Activated CD4-positive, alpha-beta T cell treated with anti-CD3 and anti-CD28 coated beads, Interleukin-2, amount 10 ng/mL, durations not matched to agents 7 days and 5 days (primary cell): ENCODE data around the gene PLA2G2E. TPM values are rescaled to one million over a fixed set of nuclear protein-coding genes. Genes with fewer than 3 reads are reported as not detected.
"Not testable (repeated sequence)": the region's sequence is repeated elsewhere in the genome, so short reads cannot be mapped to it uniquely, and the experiment has no call there.

Experiments
- CTCF ChIA-PET: fragments of 350-600 bp; sonication (Branson Sonifier 250); formaldehyde crosslinking; loops from one replicate; lab custom pipeline; 2021; ENCODE audit warnings: antibody characterized with exemption; lab: Charles Lee
- POLR2A ChIA-PET: fragments of 350-600 bp; sonication (Branson Sonifier 250); formaldehyde crosslinking; loops from one replicate; lab custom pipeline; 2021; ENCODE audit warnings: antibody characterized with exemption; lab: Charles Lee
- DNase-seq: peaks from one replicate; pipeline ENCODE4 v3.0.0-alpha.2; 2020
- H3K27ac Mint-ChIP-seq: one replicate; pipeline ENCODE4 v1.8.0; 2021; ENCODE audit warnings: mild to moderate bottlenecking, moderate library complexity, mixed read lengths
- H3K27me3 Mint-ChIP-seq: one replicate; pipeline ENCODE4 v1.8.0; 2021; ENCODE audit warnings: mixed read lengths
- H3K36me3 Mint-ChIP-seq: one replicate; pipeline ENCODE4 v1.8.0; 2021; ENCODE audit warnings: low read depth, mixed read lengths
- H3K4me1 Mint-ChIP-seq: one replicate; pipeline ENCODE4 v1.8.0; 2021; ENCODE audit warnings: mixed read lengths
- H3K4me3 Mint-ChIP-seq: one replicate; pipeline ENCODE4 v1.8.0; 2021; ENCODE audit warnings: mild to moderate bottlenecking, moderate library complexity, mixed read lengths
- H3K9me3 Mint-ChIP-seq: one replicate; pipeline ENCODE4 v1.8.0; 2021; ENCODE audit warnings: mixed read lengths
- total RNA-seq, 2 experiments: library from RNA; stranded (reverse); gene quantifications; one replicate each; pipeline ENCODE4 v1.2.3, GENCODE V29; 2021

PLA2G2E gene
- total RNA-seq, 2 experiments from 2014 or later: not detected

DNA sequence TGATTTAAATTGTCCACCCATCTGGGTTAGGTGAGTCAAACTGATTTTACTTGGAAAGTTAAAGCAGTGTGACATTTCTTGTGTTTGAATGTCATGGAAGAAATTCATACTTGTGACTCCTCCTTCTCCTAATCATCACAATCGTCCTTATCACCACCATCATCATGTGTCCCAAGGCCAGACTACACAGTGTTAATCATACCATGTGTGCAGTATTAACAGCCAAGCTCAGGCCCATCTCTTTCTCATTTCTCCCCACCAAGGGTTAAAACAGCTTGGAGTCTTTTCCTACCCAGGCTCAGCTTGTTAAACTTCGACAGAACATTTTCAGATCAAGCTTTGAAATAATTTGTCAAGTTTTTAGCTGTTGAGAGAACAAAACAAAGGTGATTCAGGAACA lies 22.5 kb upstream of the PLA2G2E start:
- DNase-seq: no peak
- H3K27me3 Mint-ChIP-seq: peaks cover 6% of the 10 kb centered on the region
- H3K9me3 Mint-ChIP-seq: no peaks in the 10 kb centered on the region
- H3K36me3 Mint-ChIP-seq: no peaks in the 10 kb centered on the region
- no peaks in the 10 kb centered on the region for H3K4me1 Mint-ChIP-seq
- H3K4me3 Mint-ChIP-seq: no peak overlapping the region
- CTCF ChIA-PET: no interaction called here
- POLR2A ChIA-PET: no interaction called here
- no peak overlapping the region for H3K27ac Mint-ChIP-seq

DNA sequence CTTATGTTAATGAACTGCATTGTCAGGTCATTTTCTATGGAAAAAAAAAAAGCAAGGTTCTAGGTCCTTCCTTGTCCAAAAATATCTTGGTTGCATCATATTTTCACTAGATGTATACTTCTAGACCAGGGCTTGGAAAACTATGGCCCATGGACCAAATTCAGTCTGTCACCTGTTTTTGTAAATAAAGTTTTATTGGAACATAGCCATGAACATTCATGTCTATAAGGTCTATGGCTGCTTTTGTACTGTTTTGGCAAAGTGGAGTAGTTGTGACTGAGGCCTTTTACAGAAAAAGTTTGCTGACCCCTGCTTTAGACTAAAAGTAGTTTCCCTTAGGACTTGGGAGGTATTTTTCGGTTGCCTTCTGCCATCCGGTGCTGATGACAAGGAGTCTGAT lies 19.2 kb upstream of the PLA2G2E start:
- CTCF ChIA-PET: no interaction called here
- POLR2A ChIA-PET: no interaction called here
- DNase-seq: no peak
- no peaks in the 10 kb centered on the region for H3K4me1 Mint-ChIP-seq
- H3K9me3 Mint-ChIP-seq: no peaks in the 10 kb centered on the region
- peaks cover 3% of the 10 kb centered on the region for H3K27me3 Mint-ChIP-seq
- H3K36me3 Mint-ChIP-seq: no peaks in the 10 kb centered on the region
- H3K27ac Mint-ChIP-seq: no peak overlapping the region
- H3K4me3 Mint-ChIP-seq: no peak overlapping the region

DNA sequence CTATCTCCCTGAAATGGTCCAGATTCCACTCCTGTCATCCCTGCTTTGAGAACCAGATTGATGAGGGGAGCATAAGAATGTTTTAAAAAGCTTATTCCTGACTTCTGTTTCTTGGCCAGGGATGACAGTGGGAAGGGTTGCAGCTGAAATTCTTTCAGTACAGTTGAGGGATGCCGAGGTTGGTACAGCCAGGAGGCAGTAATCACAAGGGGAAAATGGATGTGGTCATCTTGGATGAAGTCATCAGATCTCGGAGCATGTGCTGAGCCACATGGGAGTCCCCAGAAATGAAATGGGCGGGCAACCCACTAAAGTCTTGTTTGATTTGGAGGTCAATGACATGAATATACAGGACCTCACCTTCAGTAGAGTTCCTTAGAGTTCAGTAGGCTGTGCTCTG lies 18.7 kb upstream of the PLA2G2E start:
- DNase-seq: no peak
- no peaks in the 10 kb centered on the region for H3K4me1 Mint-ChIP-seq
- H3K4me3 Mint-ChIP-seq: no peak overlapping the region
- no peaks in the 10 kb centered on the region for H3K36me3 Mint-ChIP-seq
- ChIA-PET CTCF (no interaction called here), POLR2A (no interaction called here)
- no peaks in the 10 kb centered on the region for H3K9me3 Mint-ChIP-seq
- H3K27me3 Mint-ChIP-seq: peaks cover 3% of the 10 kb centered on the region
- H3K27ac Mint-ChIP-seq: no peak overlapping the region

DNA sequence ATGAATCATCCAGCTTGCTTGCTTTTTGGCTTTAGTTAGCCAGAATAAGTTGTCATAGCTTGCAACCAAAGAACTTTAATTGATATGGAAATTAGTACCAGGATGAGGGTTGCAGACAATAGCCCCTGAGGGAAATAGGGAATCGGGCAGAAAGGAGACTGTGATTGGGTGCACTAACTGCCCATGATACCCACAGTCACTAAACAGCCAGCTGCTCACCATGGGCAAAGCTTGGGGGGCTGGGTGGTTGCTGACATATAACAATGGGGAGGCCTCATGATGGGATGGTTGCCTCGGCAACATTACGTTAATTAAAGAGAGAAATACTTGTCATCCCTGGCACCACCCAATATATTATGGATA lies 17.8 kb upstream of the PLA2G2E start:
- no peaks in the 10 kb centered on the region for H3K4me1 Mint-ChIP-seq
- H3K27me3 Mint-ChIP-seq: peaks cover under 1% of the 10 kb centered on the region
- DNase-seq: no peak
- no peaks in the 10 kb centered on the region for H3K9me3 Mint-ChIP-seq
- ChIA-PET POLR2A (no interaction called here), CTCF (no interaction called here)
- no peak overlapping the region for H3K27ac Mint-ChIP-seq
- no peak overlapping the region for H3K4me3 Mint-ChIP-seq
- no peaks in the 10 kb centered on the region for H3K36me3 Mint-ChIP-seq

DNA sequence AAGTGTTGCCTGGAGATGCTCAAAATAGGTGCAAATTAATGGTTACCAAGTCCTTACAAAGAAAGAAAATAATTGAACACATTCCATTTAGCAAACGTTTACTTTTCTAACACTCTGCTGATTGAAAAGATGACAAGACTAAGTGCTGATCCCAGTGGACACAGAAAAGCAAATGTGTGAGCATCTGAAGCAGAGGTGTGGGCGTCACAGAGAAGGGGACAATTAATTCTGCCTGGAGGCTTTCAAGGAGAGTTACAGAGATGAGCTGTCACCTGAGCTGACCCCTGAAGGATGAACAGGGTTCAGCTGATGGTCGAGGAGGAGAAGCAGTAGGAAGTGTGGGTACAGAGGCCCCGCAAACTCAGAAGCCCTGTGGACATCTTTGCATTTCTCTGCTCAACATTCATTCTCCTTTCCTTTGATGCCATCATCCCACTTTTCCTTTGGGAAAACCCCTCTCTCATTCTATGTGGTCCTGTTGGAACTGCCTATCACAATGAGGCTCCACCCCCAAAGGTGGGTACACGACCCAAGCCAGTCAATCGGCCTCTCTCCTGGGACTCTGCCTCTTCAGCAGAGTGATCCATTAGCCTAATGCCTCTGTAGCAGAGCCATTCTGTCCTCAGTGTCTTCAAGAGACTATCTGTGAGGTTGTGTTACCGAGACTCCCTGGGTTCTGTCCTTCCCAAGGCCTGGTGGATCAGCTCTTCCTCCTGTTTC lies 17.2 kb upstream of the PLA2G2E start:
- no peak for DNase-seq
- H3K9me3 Mint-ChIP-seq: no peaks in the 10 kb centered on the region
- H3K4me3 Mint-ChIP-seq: no peak overlapping the region
- H3K4me1 Mint-ChIP-seq: no peaks in the 10 kb centered on the region
- ChIA-PET POLR2A (no interaction called here), CTCF (no interaction called here)
- H3K27ac Mint-ChIP-seq: no peak overlapping the region
- H3K27me3 Mint-ChIP-seq: no peaks in the 10 kb centered on the region
- H3K36me3 Mint-ChIP-seq: no peaks in the 10 kb centered on the region

DNA sequence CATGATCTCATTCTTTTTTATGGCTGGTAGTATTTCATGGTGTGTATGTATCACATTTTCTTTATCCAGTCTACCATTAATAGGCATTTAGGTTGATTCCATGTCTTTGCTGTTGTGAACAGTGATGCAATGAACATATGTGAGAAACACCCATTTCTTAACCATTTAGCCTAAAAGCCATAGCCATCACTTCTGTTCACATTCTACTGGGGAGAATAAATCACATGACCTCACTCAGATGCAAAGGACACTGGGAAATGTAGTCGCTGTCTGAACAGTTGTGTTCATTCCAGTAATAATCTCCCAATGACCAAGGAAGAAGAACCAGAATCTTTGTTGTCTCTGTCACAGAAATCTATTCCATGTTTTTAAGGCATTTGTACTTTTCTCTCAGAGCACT lies 15.1 kb upstream of the PLA2G2E start:
- H3K9me3 Mint-ChIP-seq: no peaks in the 10 kb centered on the region
- no peak for DNase-seq
- H3K27me3 Mint-ChIP-seq: no peaks in the 10 kb centered on the region

DNA sequence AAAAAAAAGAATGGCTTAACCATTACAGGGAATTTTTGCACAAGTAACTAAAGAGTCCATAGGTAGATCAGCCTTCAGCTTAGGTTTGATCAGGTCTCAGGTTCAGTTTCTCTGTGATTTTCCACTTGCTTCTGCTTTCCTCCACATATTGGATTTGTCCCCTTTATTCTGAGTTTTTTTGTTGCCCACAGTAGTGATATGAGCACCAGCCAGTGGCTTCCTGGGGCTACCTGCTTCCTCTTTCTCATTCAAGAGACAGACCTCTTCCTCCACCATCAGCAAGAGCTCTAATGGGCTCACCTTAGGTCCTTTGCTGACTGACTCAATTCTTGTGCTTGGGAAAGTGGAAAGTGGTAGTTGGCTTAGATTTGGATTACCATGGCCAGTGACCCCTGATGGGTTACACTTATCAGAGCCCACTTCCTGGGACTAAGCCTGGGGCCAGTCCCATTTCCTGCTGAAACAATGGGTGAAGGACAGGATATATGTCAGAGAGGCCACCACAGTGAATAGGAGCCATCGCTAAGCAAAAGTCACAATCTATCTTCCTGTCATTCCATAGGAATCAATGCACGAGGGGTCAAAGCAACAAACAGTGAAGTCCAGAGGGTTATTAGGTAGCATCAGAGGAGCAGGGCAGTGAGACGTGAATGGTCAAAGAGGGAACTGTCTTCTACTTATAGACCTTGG lies 12.8 kb upstream of the PLA2G2E start:
- Mint-ChIP-seq H3K27ac (no peak overlapping the region), H3K27me3 (no peaks in the 10 kb centered on the region), H3K4me1 (no peaks in the 10 kb centered on the region), H3K4me3 (no peak overlapping the region), H3K9me3 (peaks cover 16% of the 10 kb centered on the region), H3K36me3 (peaks cover 3% of the 10 kb centered on the region)
- DNase-seq: no peak
- POLR2A ChIA-PET: no interaction called here
- CTCF ChIA-PET: interaction anchor here (0.6 to 0.7 kb wide), 2 partner anchors 113 to 189 kb away, joined by 3 to 4 read pairs; no protein-coding TSS in a partner anchor

More for the DNA sequence above, 15.1 kb upstream of the PLA2G2E start:
- H3K27ac Mint-ChIP-seq: no peak overlapping the region
- no peaks in the 10 kb centered on the region for H3K4me1 Mint-ChIP-seq
- H3K4me3 Mint-ChIP-seq: no peak overlapping the region
- H3K36me3 Mint-ChIP-seq: no peaks in the 10 kb centered on the region
- ChIA-PET CTCF (no interaction called here), POLR2A (no interaction called here)

DNA sequence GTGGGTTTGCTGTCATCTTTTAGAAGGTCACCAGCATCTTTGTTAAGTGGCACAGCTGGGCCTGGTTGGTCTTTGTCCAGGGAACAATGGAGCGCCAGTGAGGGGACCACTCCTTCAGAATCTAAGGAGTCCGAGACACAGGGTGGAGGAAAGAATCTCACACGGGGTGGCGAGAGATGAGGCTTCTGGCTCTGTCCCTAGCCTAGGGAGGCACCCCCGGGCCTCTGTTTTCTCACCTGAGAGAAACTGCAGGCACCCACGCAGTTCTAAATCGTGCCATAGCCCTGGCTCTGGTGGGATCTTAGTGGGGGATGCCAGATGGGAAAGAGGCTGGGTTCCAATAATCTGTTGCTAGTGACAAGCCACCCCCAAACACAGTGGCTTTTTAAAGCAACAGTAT lies 10.9 kb upstream of the PLA2G2E start:
- H3K36me3 Mint-ChIP-seq: peaks cover 3% of the 10 kb centered on the region
- no peak overlapping the region for H3K4me3 Mint-ChIP-seq
- H3K27ac Mint-ChIP-seq: no peak overlapping the region
- POLR2A ChIA-PET: no interaction called here
- DNase-seq: no peak
- H3K4me1 Mint-ChIP-seq: no peaks in the 10 kb centered on the region
- no peaks in the 10 kb centered on the region for H3K27me3 Mint-ChIP-seq
- H3K9me3 Mint-ChIP-seq: peaks cover 23% of the 10 kb centered on the region
- CTCF ChIA-PET: interaction anchor here (0.7 kb wide), 1 partner anchor 111 kb away, joined by 3 read pairs; no protein-coding TSS in a partner anchor

DNA sequence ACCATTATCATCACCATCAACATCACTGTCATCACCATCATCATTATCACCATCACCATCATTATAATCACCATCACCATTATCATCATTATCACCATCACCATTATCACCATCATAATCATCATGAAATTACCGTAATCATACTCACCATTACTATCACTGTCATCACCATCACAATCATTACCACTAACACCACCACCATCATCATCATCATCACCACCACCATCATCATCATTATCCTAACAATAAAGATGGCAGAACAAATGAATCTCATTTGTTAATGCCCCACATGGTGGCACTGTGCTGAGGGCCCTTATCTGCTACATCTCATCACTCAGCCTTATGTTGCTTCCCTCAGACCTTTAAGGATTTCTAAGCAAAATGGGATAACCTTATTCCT lies 9.4 kb upstream of the PLA2G2E start:
- Mint-ChIP-seq H3K27ac (no peak overlapping the region), H3K4me3 (no peak overlapping the region), H3K36me3 (peaks cover 3% of the 10 kb centered on the region), H3K4me1 (no peaks in the 10 kb centered on the region), H3K27me3 (no peaks in the 10 kb centered on the region), H3K9me3 (peaks cover 25% of the 10 kb centered on the region)
- CTCF ChIA-PET: no interaction called here
- POLR2A ChIA-PET: no interaction called here
- DNase-seq: no peak

DNA sequence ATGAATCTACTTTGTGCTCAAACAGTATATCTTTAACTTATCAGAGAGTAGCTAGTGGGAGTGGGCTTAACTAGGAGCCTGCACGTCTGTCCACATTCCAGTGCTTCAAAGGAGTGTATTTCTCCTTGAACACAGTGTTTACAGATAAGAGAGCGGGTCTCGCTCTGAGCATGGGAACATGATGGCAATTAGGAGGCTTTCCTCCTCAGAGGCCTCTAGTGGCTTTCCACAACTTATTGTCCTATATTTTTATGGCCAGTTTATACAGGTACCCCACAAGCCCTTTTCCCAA lies 3.7 kb upstream of the PLA2G2E start:
- H3K4me1 Mint-ChIP-seq, POLR2A ChIA-PET, H3K36me3 Mint-ChIP-seq, H3K4me3 Mint-ChIP-seq, DNase-seq, H3K27me3 Mint-ChIP-seq, CTCF ChIA-PET, H3K27ac Mint-ChIP-seq: not testable (repeated sequence)
- H3K9me3 Mint-ChIP-seq: peaks cover 15% of the 10 kb centered on the region

DNA sequence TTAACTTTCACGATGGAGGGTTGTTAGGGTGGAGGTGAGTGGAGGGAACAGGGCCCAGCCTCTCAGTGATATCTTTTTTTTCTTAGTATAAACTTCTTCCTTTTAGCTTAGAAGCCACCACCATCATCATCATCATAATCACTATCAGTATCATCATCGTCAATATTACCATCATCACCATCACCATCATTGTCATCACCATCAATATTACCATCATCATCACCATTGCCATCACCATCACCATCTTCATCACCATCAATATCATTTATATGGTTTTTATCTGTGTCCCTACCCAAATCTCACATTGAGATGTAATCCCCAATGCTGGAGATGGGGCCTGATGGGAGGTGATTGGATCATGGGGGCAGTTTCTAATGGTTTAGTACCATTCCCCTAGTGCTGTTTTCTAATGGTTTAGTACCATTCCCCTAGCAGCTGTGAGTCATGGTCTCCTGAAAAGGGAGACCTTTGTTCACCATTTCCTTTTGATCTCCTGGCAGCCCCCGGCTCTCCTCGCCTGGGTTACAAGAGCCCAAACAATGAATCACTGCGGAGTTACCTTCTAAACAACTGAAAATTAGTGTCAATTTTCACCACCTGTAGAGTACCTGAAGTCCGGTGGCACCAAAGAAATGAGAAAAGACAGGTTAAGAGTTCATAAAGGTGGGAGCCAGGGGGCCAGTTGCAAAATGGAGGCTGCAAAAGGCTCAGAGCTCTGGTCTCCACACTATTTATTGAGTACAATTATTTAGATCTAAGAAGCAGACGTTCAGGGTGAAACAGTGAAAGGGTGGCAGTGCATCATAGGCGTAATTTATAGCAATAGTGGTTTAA lies 3.1 kb upstream of the PLA2G2E start:
- no peak overlapping the region for H3K4me3 Mint-ChIP-seq
- POLR2A ChIA-PET: no interaction called here
- no peak for DNase-seq
- H3K9me3 Mint-ChIP-seq: peaks cover 9% of the 10 kb centered on the region
- H3K36me3 Mint-ChIP-seq: no peaks in the 10 kb centered on the region
- no peak overlapping the region for H3K27ac Mint-ChIP-seq
- CTCF ChIA-PET: no interaction called here
- no peaks in the 10 kb centered on the region for H3K4me1 Mint-ChIP-seq
- H3K27me3 Mint-ChIP-seq: no peaks in the 10 kb centered on the region

DNA sequence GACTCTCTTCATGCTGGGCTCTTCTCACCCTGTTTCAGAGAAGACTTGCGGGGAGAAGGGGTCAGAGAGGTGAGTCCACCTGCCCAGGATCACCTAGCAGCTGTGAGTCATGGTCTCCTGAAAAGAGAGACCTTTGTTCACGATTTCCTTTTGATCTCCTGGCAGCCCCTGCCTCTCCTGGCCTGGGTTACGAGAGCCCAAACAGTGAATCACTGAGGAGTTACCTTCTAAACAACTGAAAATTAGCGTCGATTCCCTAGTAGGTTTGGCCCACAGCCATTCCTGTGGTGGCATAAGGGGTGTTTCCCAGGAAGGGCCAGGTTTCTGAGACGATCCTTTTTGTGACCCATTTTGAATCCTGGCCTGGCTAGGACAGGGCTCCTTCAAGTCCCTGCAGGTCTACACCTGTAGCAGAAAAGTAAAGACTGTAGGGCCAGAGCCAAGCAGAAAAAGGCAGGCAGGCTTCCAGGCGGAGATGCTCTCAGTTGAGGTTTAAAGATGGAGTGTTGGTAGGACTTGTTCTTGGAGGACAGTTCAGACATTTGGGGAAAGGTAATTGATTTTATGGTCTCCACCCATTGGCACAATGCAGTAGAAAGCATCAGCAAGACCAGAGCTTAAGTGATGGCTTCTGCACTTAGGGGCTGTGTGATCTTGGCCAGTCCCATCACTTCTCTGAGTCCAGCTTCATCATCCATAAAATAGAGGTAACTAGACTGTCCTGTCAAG lies 2.1 kb upstream of the PLA2G2E start:
- no peaks in the 10 kb centered on the region for H3K4me1 Mint-ChIP-seq
- CTCF ChIA-PET: interaction anchor here (1.5 kb wide), 1 partner anchor 226 kb away, joined by 4 read pairs; no protein-coding TSS in a partner anchor
- H3K27ac Mint-ChIP-seq: no peak overlapping the region
- POLR2A ChIA-PET: no interaction called here
- H3K9me3 Mint-ChIP-seq: peaks cover 5% of the 10 kb centered on the region
- H3K36me3 Mint-ChIP-seq: no peaks in the 10 kb centered on the region
- no peak for DNase-seq
- H3K4me3 Mint-ChIP-seq: no peak overlapping the region
- no peaks in the 10 kb centered on the region for H3K27me3 Mint-ChIP-seq

DNA sequence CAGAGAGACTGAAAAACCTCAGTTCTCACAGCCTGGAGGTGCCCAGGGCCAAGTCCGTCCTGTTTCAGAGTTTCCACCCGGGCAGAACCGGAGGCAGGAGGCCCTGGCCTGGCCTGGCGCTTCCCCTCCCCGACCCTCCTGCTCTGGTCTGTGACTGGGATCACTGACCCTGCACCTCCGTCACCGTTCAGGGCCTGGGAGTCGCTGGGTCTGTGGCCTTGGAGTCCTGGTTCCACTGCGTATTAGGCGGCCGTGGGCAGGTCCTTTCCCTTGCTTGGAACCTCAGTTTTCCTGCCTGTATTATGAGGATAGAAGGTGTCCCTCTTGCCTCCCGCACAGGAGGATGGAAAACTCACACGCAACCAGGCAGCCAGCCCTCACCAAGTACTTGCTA lies 533 bp upstream of the PLA2G2E start:
- CTCF ChIA-PET: no interaction called here
- H3K9me3 Mint-ChIP-seq: no peaks in the 10 kb centered on the region
- H3K4me1 Mint-ChIP-seq: no peaks in the 10 kb centered on the region
- DNase-seq: no peak
- H3K4me3 Mint-ChIP-seq: no peak overlapping the region
- H3K27ac Mint-ChIP-seq: no peak overlapping the region
- POLR2A ChIA-PET: no interaction called here
- no peaks in the 10 kb centered on the region for H3K27me3 Mint-ChIP-seq
- no peaks in the 10 kb centered on the region for H3K36me3 Mint-ChIP-seq
